Mucosa of stomach (tissue), 1 donor: Measurements from ENCODE around the gene PTK7.
A peak's percentile ranks its signal among the peaks of the same experiment; 100 is the strongest.

Experiments
- H3K27me3 ChIP-seq: one replicate; pipeline ENCODE4 v1.7.0; 2013; ENCODE audit warnings: mild to moderate bottlenecking, low read length; ENCODE audit not compliant: control insufficient read depth, insufficient read depth
- H3K36me3 ChIP-seq: one replicate; pipeline ENCODE4 v1.7.0; 2013; ENCODE audit warnings: low read length; ENCODE audit not compliant: control insufficient read depth, insufficient read depth
- H3K4me1 ChIP-seq: one replicate; pipeline ENCODE4 v1.7.0; 2013; ENCODE audit warnings: mild to moderate bottlenecking, low read length; ENCODE audit not compliant: control insufficient read depth, insufficient read depth
- H3K4me3 ChIP-seq: one replicate; pipeline ENCODE4 v1.7.0; 2013; ENCODE audit warnings: low read length
- H3K9ac ChIP-seq: one replicate; pipeline ENCODE4 v1.7.0; 2013; ENCODE audit warnings: mild to moderate bottlenecking, low read length, moderate library complexity
- H3K9me3 ChIP-seq: one replicate; pipeline ENCODE4 v1.7.0; 2013; ENCODE audit warnings: mild to moderate bottlenecking, low read length, moderate library complexity; ENCODE audit not compliant: control insufficient read depth
- donor health status: Pancreatic carcinoma.

The PTK7 gene

GRCh38 chr6:43093436-43094289, 17.5 kb downstream of the PTK7 start:
- peak overlapping the region; percentile 27 for H3K9ac ChIP-seq
- H3K27me3 ChIP-seq, result no peaks in the 10 kb centered on the region
- no peaks in the 10 kb centered on the region for H3K9me3 ChIP-seq
- H3K4me1 ChIP-seq, result peaks cover 32% of the 10 kb centered on the region
- H3K4me3 ChIP-seq, result no peak overlapping the region
- no peaks in the 10 kb centered on the region for H3K36me3 ChIP-seq

- no peaks in the 10 kb centered on the region for H3K27me3 ChIP-seq
- H3K4me1 ChIP-seq, result peaks cover 32% of the 10 kb centered on the region
- H3K4me3 ChIP-seq, result no peak overlapping the region
- no peaks in the 10 kb centered on the region for H3K9me3 ChIP-seq
- peak overlapping the region; percentile 56 for H3K9ac ChIP-seq
- H3K36me3 ChIP-seq, result no peaks in the 10 kb centered on the region
These were observed 19.8 kb downstream of the PTK7 start for GRCh38 chr6:43095939-43096338.

GRCh38 chr6:43096451-43097097, 20.5 kb downstream of the PTK7 start:
- Histone ChIP-seq H3K4me1 (peaks cover 32% of the 10 kb centered on the region), H3K9ac (peak overlapping the region; percentile 56), H3K4me3 (no peak overlapping the region)

GRCh38 chr6:43097098-43097489, 21.0 kb downstream of the PTK7 start:
- Histone ChIP-seq H3K9me3 (no peaks in the 10 kb centered on the region), H3K9ac (peak overlapping the region; percentile 56), H3K27me3 (no peaks in the 10 kb centered on the region), H3K4me1 (peaks cover 32% of the 10 kb centered on the region), H3K36me3 (no peaks in the 10 kb centered on the region), H3K4me3 (no peak overlapping the region)

More at GRCh38 chr6:43096451-43097097, 20.5 kb downstream of the PTK7 start:
- H3K36me3 ChIP-seq, result no peaks in the 10 kb centered on the region
- H3K9me3 ChIP-seq, result no peaks in the 10 kb centered on the region
- no peaks in the 10 kb centered on the region for H3K27me3 ChIP-seq

GRCh38 chr6:43097502-43097901, 21.4 kb downstream of the PTK7 start:
- Histone ChIP-seq H3K9me3 (no peaks in the 10 kb centered on the region), H3K36me3 (no peaks in the 10 kb centered on the region), H3K27me3 (no peaks in the 10 kb centered on the region), H3K4me3 (no peak overlapping the region), H3K4me1 (peaks cover 32% of the 10 kb centered on the region), H3K9ac (no peak overlapping the region)

GRCh38 chr6:43101497-43101896, 25.4 kb downstream of the PTK7 start:
- Histone ChIP-seq H3K36me3 (no peaks in the 10 kb centered on the region), H3K9me3 (no peaks in the 10 kb centered on the region), H3K27me3 (no peaks in the 10 kb centered on the region), H3K9ac (no peak overlapping the region), H3K4me3 (no peak overlapping the region), H3K4me1 (peaks cover 15% of the 10 kb centered on the region)

GRCh38 chr6:43103253-43103876, 27.3 kb downstream of the PTK7 start:
- Histone ChIP-seq H3K27me3 (no peaks in the 10 kb centered on the region), H3K4me3 (no peak overlapping the region), H3K9me3 (no peaks in the 10 kb centered on the region), H3K4me1 (no peaks in the 10 kb centered on the region), H3K36me3 (no peaks in the 10 kb centered on the region), H3K9ac (no peak overlapping the region)

- no peaks in the 10 kb centered on the region for H3K27me3 ChIP-seq
- H3K9ac ChIP-seq, result no peak overlapping the region
- H3K9me3 ChIP-seq, result no peaks in the 10 kb centered on the region
- no peak overlapping the region for H3K4me3 ChIP-seq
- no peaks in the 10 kb centered on the region for H3K36me3 ChIP-seq
- H3K4me1 ChIP-seq, result no peaks in the 10 kb centered on the region
These were observed 29.6 kb downstream of the PTK7 start for GRCh38 chr6:43105538-43106222.

GRCh38 chr6:43107344-43108062, 31.4 kb downstream of the PTK7 start:
- no peak overlapping the region for H3K4me3 ChIP-seq
- no peaks in the 10 kb centered on the region for H3K36me3 ChIP-seq
- no peaks in the 10 kb centered on the region for H3K27me3 ChIP-seq
- no peaks in the 10 kb centered on the region for H3K9me3 ChIP-seq
- H3K9ac ChIP-seq, result no peak overlapping the region
- H3K4me1 ChIP-seq, result no peaks in the 10 kb centered on the region

GRCh38 chr6:43113431-43114260, 37.5 kb downstream of the PTK7 start:
- Histone ChIP-seq H3K4me3 (no peak overlapping the region), H3K9me3 (no peaks in the 10 kb centered on the region), H3K27me3 (no peaks in the 10 kb centered on the region), H3K36me3 (no peaks in the 10 kb centered on the region), H3K4me1 (no peaks in the 10 kb centered on the region), H3K9ac (no peak overlapping the region)

- Histone ChIP-seq H3K27me3 (no peaks in the 10 kb centered on the region), H3K36me3 (no peaks in the 10 kb centered on the region), H3K4me3 (no peak overlapping the region), H3K9ac (no peak overlapping the region), H3K9me3 (no peaks in the 10 kb centered on the region), H3K4me1 (no peaks in the 10 kb centered on the region)
These were observed 39.3 kb downstream of the PTK7 start for GRCh38 chr6:43115365-43115764.
